ENCODE results near the gene MSI2. TPM values are rescaled to one million over a fixed set of nuclear protein-coding genes. Genes with fewer than 3 reads are reported as not detected.

Gene MSI2
- total and polyA plus RNA-seq, 2 experiments from 2014 or later: 4.3 to 17.9 TPM

DNA sequence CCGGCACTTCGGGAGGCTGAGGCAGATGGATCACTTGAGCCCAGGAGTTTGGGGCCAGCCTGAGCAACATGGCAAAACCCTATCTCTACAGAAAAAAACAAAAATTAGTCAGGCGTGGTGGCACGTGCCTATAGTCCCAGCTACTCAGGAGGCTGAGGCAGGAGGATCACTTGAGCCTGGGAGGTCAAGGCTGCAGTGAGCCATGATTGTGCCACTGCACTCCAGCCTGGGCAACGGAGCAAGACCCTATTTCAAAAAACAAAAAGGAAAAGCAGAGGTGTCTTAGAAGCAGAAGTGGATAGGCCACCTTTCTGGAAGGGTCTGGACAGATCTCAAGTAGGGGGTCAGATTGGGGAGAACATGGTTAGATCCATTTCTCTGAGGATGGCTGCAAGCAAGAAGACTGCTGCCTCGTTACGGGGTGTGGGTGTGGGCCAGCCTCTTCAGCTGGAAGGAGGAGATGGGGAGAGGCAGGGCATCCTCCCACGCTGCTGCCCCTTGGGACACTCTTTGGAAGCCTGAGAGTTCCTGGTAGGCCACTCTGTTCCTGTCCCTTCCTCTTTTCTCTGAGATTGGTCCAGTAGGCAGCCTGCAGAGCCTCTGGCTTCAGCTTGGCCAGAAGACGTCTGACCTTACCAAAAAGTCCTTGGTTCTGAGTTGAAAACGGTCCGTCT lies 208.0 kb downstream of the MSI2 start:
- Histone ChIP-seq H3F3A (ENCODE audit: insufficient read depth) (no peaks in the 10 kb centered on the region), H4K20me1 (ENCODE audit: insufficient read depth) (no peaks in the 10 kb centered on the region), H3K27me3 (replicated peaks; ENCODE audit: insufficient read depth) (no peaks in the 10 kb centered on the region), H3K4me1 (ENCODE audit: insufficient read depth) (peaks cover 18% of the 10 kb centered on the region), H3K4me3 (no peak overlapping the region), H3K36me3 (ENCODE audit: low read depth) (no peaks in the 10 kb centered on the region), H3K79me2 (ENCODE audit: insufficient read depth) (no peaks in the 10 kb centered on the region), H3K9me2 (ENCODE audit: insufficient read depth) (no peaks in the 10 kb centered on the region), H3K9ac (no peak overlapping the region), H3K4me2 (ENCODE audit: unreplicated experiment) (no peak overlapping the region), H3K9me3 (ENCODE audit: low read depth) (no peaks in the 10 kb centered on the region), H2AFZ (no peak overlapping the region), H3K27ac (no peak overlapping the region)
- WGBS, 2 experiments (ENCODE audit: low coverage in 1 of 2, low lambda C conversion rate in 2 of 2, missing lambda C conversion rate in 2 of 2): 72 to 73% methylated on average over 11 of the region's 11 CpGs
- in situ Hi-C loops (cut with MboI): no loop called here
- TF ChIP-seq EZH2phosphoT487 (IDR thresholded peaks at IDR 0.05; ENCODE audit: insufficient read depth, low read depth) (no peak), EZH2 (IDR thresholded peaks at IDR 0.05; ENCODE audit: insufficient read depth, poor library complexity, severe bottlenecking) (no peak)
- DNase-seq: no peak

DNA sequence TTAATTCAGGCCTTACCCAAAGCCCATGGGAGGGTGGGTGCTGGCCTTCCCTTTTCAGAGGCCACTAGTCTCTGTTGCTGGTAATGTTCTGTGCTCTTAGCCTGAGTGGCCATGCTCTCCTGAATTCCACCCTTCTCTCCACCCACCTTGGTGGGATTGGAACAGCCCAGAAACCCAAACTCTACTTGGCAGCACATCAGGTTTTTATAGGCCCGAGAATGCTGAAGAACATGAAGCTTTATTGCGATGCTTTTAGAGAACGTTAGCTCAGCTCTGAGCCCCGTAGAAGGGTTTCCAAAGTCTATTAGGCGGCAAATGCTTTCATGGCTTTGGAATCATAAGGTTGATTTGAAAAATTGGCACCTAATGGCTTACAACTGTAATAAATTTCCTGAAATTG lies 209.3 kb downstream of the MSI2 start:
- Histone ChIP-seq H3K9me3 (ENCODE audit: low read depth) (no peaks in the 10 kb centered on the region), H3K4me1 (ENCODE audit: insufficient read depth) (peaks cover 18% of the 10 kb centered on the region), H3K4me3 (no peak overlapping the region), H4K20me1 (ENCODE audit: insufficient read depth) (no peaks in the 10 kb centered on the region), H3K9me2 (ENCODE audit: insufficient read depth) (no peaks in the 10 kb centered on the region), H3K27me3 (replicated peaks; ENCODE audit: insufficient read depth) (no peaks in the 10 kb centered on the region), H3K4me2 (ENCODE audit: unreplicated experiment) (no peak overlapping the region), H3K27ac (no peak overlapping the region), H3K36me3 (ENCODE audit: low read depth) (no peaks in the 10 kb centered on the region), H3F3A (ENCODE audit: insufficient read depth) (no peaks in the 10 kb centered on the region), H3K79me2 (ENCODE audit: insufficient read depth) (no peaks in the 10 kb centered on the region), H3K9ac (no peak overlapping the region), H2AFZ (no peak overlapping the region)
- 99% methylated on average over 5 of the region's 5 CpGs for WGBS, 2 experiments (ENCODE audit: low coverage in 1 of 2, low lambda C conversion rate in 2 of 2, missing lambda C conversion rate in 2 of 2)
- in situ Hi-C loops (cut with MboI): no loop called here
- no peak for TF ChIP-seq EZH2phosphoT487 (IDR thresholded peaks at IDR 0.05; ENCODE audit: insufficient read depth, low read depth)
- TF ChIP-seq EZH2 (IDR thresholded peaks at IDR 0.05; ENCODE audit: insufficient read depth, poor library complexity, severe bottlenecking): no peak
- DNase-seq: no peak

GRCh38 chr17:57466017-57466471 lies 209.7 kb downstream of the MSI2 start:
- Histone ChIP-seq H2AFZ (no peak overlapping the region), H3K27ac (no peak overlapping the region), H3K4me2 (ENCODE audit: unreplicated experiment) (no peak overlapping the region), H3F3A (ENCODE audit: insufficient read depth) (no peaks in the 10 kb centered on the region), H3K4me1 (ENCODE audit: insufficient read depth) (peaks cover 18% of the 10 kb centered on the region), H3K9me3 (ENCODE audit: low read depth) (no peaks in the 10 kb centered on the region), H3K36me3 (ENCODE audit: low read depth) (no peaks in the 10 kb centered on the region), H3K9me2 (ENCODE audit: insufficient read depth) (no peaks in the 10 kb centered on the region), H4K20me1 (ENCODE audit: insufficient read depth) (no peaks in the 10 kb centered on the region), H3K4me3 (no peak overlapping the region), H3K79me2 (ENCODE audit: insufficient read depth) (no peaks in the 10 kb centered on the region), H3K9ac (no peak overlapping the region), H3K27me3 (replicated peaks; ENCODE audit: insufficient read depth) (no peaks in the 10 kb centered on the region)
- WGBS, 2 experiments (ENCODE audit: low coverage in 1 of 2, low lambda C conversion rate in 2 of 2, missing lambda C conversion rate in 2 of 2): 94% methylated on average over 10 of the region's 10 CpGs
- DNase-seq: no peak
- in situ Hi-C loops (cut with MboI): no loop called here
- no peak for TF ChIP-seq EZH2 (IDR thresholded peaks at IDR 0.05; ENCODE audit: insufficient read depth, poor library complexity, severe bottlenecking)
- TF ChIP-seq EZH2phosphoT487 (IDR thresholded peaks at IDR 0.05; ENCODE audit: insufficient read depth, low read depth): no peak

- Histone ChIP-seq H3K4me2 (ENCODE audit: unreplicated experiment) (no peak overlapping the region), H3K27ac (no peak overlapping the region), H3K9me3 (ENCODE audit: low read depth) (no peaks in the 10 kb centered on the region), H3K79me2 (ENCODE audit: insufficient read depth) (no peaks in the 10 kb centered on the region), H3K4me1 (ENCODE audit: insufficient read depth) (peaks cover 18% of the 10 kb centered on the region), H2AFZ (no peak overlapping the region), H3K27me3 (replicated peaks; ENCODE audit: insufficient read depth) (no peaks in the 10 kb centered on the region), H3F3A (ENCODE audit: insufficient read depth) (no peaks in the 10 kb centered on the region), H3K36me3 (ENCODE audit: low read depth) (no peaks in the 10 kb centered on the region), H3K4me3 (no peak overlapping the region), H3K9me2 (ENCODE audit: insufficient read depth) (no peaks in the 10 kb centered on the region), H3K9ac (no peak overlapping the region), H4K20me1 (ENCODE audit: insufficient read depth) (no peaks in the 10 kb centered on the region)
- in situ Hi-C loops (cut with MboI): no loop called here
- TF ChIP-seq EZH2 (IDR thresholded peaks at IDR 0.05; ENCODE audit: insufficient read depth, poor library complexity, severe bottlenecking) (no peak), EZH2phosphoT487 (IDR thresholded peaks at IDR 0.05; ENCODE audit: insufficient read depth, low read depth) (no peak)
- DNase-seq: no peak
- WGBS, 2 experiments (ENCODE audit: low coverage in 1 of 2, low lambda C conversion rate in 2 of 2, missing lambda C conversion rate in 2 of 2): 85 to 91% methylated on average over 1 of the region's 1 CpG
These were observed 210.2 kb downstream of the MSI2 start for GRCh38 chr17:57466521-57466920.

Data from GM23248 (cell line).